Spleen (tissue), 11 donors: ENCODE results near the gene ZNF277. TPM values are rescaled to one million over a fixed set of nuclear protein-coding genes. Genes with fewer than 3 reads are reported as not detected.

Experiments used
- DNase-seq: peaks from one replicate; pipeline ENCODE4 v3.0.0-alpha.2; 2020
- H3K27ac ChIP-seq, 8 donors: fragments of 200-600 bp; sonication (generic) in 7 of 8; 1 replicate in 4 of 8; 2 replicates in 4 of 8; pipeline versions ENCODE4 v1.5.0 to v1.8.0; 2016 to 2021; ENCODE audit warnings: inconsistent platforms in 4 of 8, mild to moderate bottlenecking in 4 of 8, moderate library complexity in 1 of 8
- H3K27me3 ChIP-seq, 7 donors: fragments of 200-600 bp; sonication (generic) in 6 of 7; replicated peaks in 1 of 7; 1 replicate in 4 of 7; 2 replicates in 3 of 7; pipeline versions ENCODE4 v1.5.0 to v1.8.0; 2016 to 2021; ENCODE audit warnings: inconsistent platforms in 3 of 7, mild to moderate bottlenecking in 1 of 7
- H3K36me3 ChIP-seq, 6 donors: fragments of 200-600 bp; sonication (generic) in 5 of 6; 1 replicate in 4 of 6; 2 replicates in 2 of 6; pipeline versions ENCODE4 v1.5.0 to v1.8.0; 2016 to 2021; ENCODE audit warnings: inconsistent platforms in 2 of 6
- H3K4me1 ChIP-seq, 6 donors: fragments of 200-600 bp; sonication (generic) in 5 of 6; 1 replicate in 3 of 6; 2 replicates in 3 of 6; pipeline versions ENCODE4 v1.5.0 to v1.8.0; 2016 to 2021; ENCODE audit warnings: inconsistent platforms in 3 of 6
- H3K4me3 ChIP-seq, 8 donors: fragments of 200-600 bp; sonication (generic) in 7 of 8; 1 replicate in 4 of 8; 2 replicates in 4 of 8; pipeline versions ENCODE4 v1.5.0 to v1.8.0; 2016 to 2021; ENCODE audit warnings: inconsistent platforms in 4 of 8, mild to moderate bottlenecking in 4 of 8, moderate library complexity in 2 of 8
- H3K9me3 ChIP-seq, 8 donors: fragments of 200-600 bp; sonication (generic) in 7 of 8; 1 replicate in 4 of 8; 2 replicates in 4 of 8; pipeline versions ENCODE4 v1.5.0 to v1.8.0; 2016 to 2021; ENCODE audit warnings: inconsistent platforms in 4 of 8
- POLR2A ChIP-seq, 3 donors: fragments of 450-650 bp; IDR thresholded peaks; one replicate each; pipeline ENCODE4 v1.5.1; 2017; ENCODE audit warnings: antibody characterized with exemption in 3 of 3, mild to moderate bottlenecking in 1 of 3
- POLR2AphosphoS5 ChIP-seq, 3 donors: sonication (generic); formaldehyde crosslinking; IDR thresholded peaks; one replicate each; pipeline ENCODE4 v1.5.1; 2017; ENCODE audit warnings: antibody characterized with exemption in 3 of 3
- WGBS, 5 donors: extraction: QIAGEN DNeasy Blood & Tissue Kit in 3 of 5; methylation state at CpG; one replicate each; pipeline versions ENCODE4 v1.1.5 to v1.1.7; 2013 to 2018; 5-methylcytosine and 5-hydroxymethylcytosine counted together
- intact Hi-C: fragments of 100-400 bp; cut with DNase I; formaldehyde crosslinking; loops from one replicate; pipeline ENCODE4 v1.15.0; 2023; ENCODE audit warnings: low total_unique reads
- polyA plus RNA-seq, 3 donors: library from polyadenylated mRNA; stranded (reverse); fragments of 200-250 nt; gene quantifications; one replicate each; pipeline ENCODE4 v1.2.1, GENCODE V29; 2013
- total RNA-seq, 7 donors: library from RNA; depleted of rRNA in 3 of 7; stranded (reverse); fragments of >200 nt in 3 of 7; fragmentation: NEBNext Ultra II Directional in 4 of 7; extraction: Animal tissue kit (Norgen Biotek cat#: 25700) in 4 of 7; gene quantifications; one replicate each; pipeline versions ENCODE4 v1.1.0 to v1.2.1, GENCODE V29; 2016 to 2021
- TF ChIP-seq, protein P1 (sequence below), 11 experiments: fragments of 200-600 bp in 7 of 11; fragments of 450-650 bp in 4 of 11; sonication (generic) in 4 of 11; IDR thresholded peaks in 8 of 11; conservative IDR thresholded peaks in 3 of 11; 1 replicate in 7 of 11; 2 replicates in 4 of 11; pipeline versions ENCODE4 v1.4.0 to v1.8.0; 2016 to 2021; ENCODE audit warnings: antibody characterized with exemption in 11 of 11, inconsistent platforms in 4 of 11, mild to moderate bottlenecking in 1 of 11
- donor health status: healthy with polysubstance abuse.
- donor health status: DM: no; HTN: no; CAD: no; lungs with moderate emphysema.
- donor health status: DM: no; HTN: no; CAD: no.
- donor health status: Bipolar disorder and iron deficiency.
- donor health status: healthy.
- donor health status: DM: no; HTN: no; CAD: no.
- donor health status: DM: yes; HTN: yes; CAD: no.

ZNF277 gene
- total and polyA plus RNA-seq, 10 donors: 14.5 to 36.1 (median 19.6) TPM

DNA sequence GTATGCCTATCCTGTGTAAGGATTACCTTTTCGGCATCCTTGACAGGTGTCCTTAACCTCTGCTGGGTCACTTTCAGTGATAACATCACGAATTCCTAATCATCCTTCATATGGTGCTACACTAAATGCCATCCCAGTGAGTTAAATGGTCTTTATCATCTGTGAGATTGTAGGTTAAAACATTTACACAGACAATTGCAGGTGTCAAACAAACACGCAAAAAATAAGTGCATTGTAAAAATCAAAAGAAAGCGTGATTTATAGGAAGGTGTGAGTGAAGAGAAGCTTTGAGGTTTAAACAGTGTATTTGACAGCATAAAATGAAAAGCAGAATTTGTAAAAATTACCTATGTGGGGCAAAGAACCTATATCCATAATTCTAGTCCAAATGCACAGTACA lies 132.3 kb downstream of the ZNF277 start:
- intact Hi-C loops: no loop called here
- Histone ChIP-seq H3K9me3 (no peaks in the 10 kb centered on the region), H3K36me3 (peaks cover 2 to 93% (median 38%) of the 10 kb centered on the region in 6 donors), H3K4me3 (no peak overlapping the region), H3K4me1 (no peaks in the 10 kb centered on the region), H3K27me3 (no peaks in the 10 kb centered on the region), H3K27ac (no peak overlapping the region)
- TF ChIP-seq POLR2A (IDR thresholded peaks at IDR 0.05) (no peak), POLR2AphosphoS5 (IDR thresholded peaks at IDR 0.05) (no peak)
- TF ChIP-seq, protein P1, sequence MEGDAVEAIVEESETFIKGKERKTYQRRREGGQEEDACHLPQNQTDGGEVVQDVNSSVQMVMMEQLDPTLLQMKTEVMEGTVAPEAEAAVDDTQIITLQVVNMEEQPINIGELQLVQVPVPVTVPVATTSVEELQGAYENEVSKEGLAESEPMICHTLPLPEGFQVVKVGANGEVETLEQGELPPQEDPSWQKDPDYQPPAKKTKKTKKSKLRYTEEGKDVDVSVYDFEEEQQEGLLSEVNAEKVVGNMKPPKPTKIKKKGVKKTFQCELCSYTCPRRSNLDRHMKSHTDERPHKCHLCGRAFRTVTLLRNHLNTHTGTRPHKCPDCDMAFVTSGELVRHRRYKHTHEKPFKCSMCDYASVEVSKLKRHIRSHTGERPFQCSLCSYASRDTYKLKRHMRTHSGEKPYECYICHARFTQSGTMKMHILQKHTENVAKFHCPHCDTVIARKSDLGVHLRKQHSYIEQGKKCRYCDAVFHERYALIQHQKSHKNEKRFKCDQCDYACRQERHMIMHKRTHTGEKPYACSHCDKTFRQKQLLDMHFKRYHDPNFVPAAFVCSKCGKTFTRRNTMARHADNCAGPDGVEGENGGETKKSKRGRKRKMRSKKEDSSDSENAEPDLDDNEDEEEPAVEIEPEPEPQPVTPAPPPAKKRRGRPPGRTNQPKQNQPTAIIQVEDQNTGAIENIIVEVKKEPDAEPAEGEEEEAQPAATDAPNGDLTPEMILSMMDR (IDR thresholded peaks at IDR 0.05 in 8 of 11, conservative IDR thresholded peaks at IDR 0.05 in 3 of 11): no peak
- no peak for DNase-seq
- 92 to 99% (median 96%) methylated on average over 4 of the region's 4 CpGs for WGBS, 5 donors

DNA sequence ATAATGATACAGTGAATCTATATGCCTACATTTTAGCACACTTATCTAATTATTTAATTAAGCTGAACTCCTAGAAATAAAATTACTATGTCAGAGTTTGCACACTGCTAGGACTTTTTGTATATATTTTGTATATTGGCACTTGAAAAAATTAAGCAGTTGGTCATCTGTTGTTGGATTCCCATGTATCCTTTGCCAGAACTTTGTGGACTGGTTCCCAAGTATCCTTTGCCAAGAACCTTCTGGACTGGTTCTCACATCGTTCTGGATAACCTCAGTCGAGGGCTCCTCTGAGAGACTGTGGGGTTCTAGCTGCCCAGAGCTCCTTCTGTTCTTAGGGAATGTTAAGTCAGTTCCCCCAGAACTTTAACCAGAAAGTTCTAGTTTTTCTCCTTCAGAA lies 135.0 kb downstream of the ZNF277 start:
- TF ChIP-seq, protein P1 (IDR thresholded peaks at IDR 0.05 in 8 of 11, conservative IDR thresholded peaks at IDR 0.05 in 3 of 11): no peak
- TF ChIP-seq POLR2AphosphoS5 (IDR thresholded peaks at IDR 0.05) (no peak), POLR2A (IDR thresholded peaks at IDR 0.05) (no peak)
- Histone ChIP-seq H3K9me3 (no peaks in the 10 kb centered on the region), H3K27me3 (no peaks in the 10 kb centered on the region), H3K4me1 (no peaks in the 10 kb centered on the region), H3K4me3 (no peak overlapping the region), H3K27ac (no peak overlapping the region), H3K36me3 (peaks cover 2 to 93% (median 45%) of the 10 kb centered on the region in 6 donors)
- intact Hi-C loops: no loop called here
- no peak for DNase-seq
- 86 to 99% (median 93%) methylated on average over 2 of the region's 2 CpGs for WGBS, 5 donors

DNA sequence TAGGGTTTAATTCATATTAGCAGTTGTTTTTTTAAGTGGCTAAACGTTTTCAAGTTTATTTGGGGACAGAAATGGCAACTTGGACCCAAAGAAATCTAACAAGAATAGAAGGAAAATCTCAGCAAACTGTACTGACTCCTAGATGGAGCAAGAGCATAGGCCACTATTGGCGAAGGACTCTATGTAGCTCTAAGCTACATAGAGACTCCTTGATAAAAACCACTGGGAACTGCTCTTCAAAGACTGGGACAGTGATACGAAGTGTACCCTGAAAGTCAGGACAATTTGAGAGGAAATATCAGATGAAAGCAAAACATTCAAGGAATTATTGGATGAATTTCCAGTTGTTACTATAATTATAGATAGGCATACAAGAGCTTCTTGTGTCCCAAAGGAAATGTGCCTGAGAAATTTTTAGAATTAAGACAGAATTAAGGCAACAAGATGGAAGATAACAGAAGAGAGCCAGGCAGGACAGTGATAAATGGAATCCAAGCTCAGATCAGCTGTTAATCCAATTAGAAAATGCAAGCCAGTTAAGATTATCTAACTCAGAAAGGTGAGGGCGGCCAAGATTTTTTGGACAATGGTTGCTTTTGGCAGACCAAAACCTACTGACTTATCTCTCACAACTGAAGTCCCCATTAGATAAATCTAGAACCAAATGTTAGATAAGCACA lies 140.0 kb downstream of the ZNF277 start:
- Histone ChIP-seq H3K27me3 (no peaks in the 10 kb centered on the region), H3K36me3 (peaks cover 0 to 53% (median 29%) of the 10 kb centered on the region in 6 donors), H3K27ac (no peak overlapping the region), H3K4me3 (no peak overlapping the region), H3K4me1 (no peaks in the 10 kb centered on the region), H3K9me3 (peaks cover 0 to 18% (median 2%) of the 10 kb centered on the region in 8 donors)
- WGBS, 5 donors: 89 to 95% (median 92%) methylated on average over 4 of the region's 4 CpGs
- intact Hi-C loops: no loop called here
- DNase-seq: no peak
- TF ChIP-seq POLR2AphosphoS5 (IDR thresholded peaks at IDR 0.05): no peak
- TF ChIP-seq POLR2A (IDR thresholded peaks at IDR 0.05): no peak

DNA sequence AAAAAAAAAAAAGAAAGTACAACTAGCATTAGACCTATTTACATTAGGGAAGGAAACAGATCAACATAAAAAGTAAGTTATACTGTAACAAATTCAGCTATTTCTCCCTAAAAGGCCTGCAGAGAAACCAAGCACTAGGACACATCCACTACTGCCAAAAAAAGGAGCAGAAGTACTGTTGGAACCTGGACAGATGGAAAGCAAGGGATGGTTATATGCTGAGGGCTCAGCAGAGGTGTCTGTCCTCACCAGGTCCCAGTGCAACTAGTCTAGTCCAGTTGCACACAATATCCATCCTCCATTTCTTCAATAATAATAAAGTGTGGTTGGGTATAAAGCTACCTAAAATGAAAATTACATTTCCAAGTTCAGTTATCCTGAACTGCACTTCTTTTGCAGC lies 140.6 kb downstream of the ZNF277 start:
- Histone ChIP-seq H3K4me1 (no peaks in the 10 kb centered on the region), H3K9me3 (peaks cover 0 to 18% (median 2%) of the 10 kb centered on the region in 8 donors), H3K27me3 (no peaks in the 10 kb centered on the region), H3K36me3 (peaks cover 0 to 47% (median 23%) of the 10 kb centered on the region in 6 donors), H3K27ac (no peak overlapping the region), H3K4me3 (no peak overlapping the region)
- TF ChIP-seq POLR2AphosphoS5 (IDR thresholded peaks at IDR 0.05): no peak
- TF ChIP-seq, protein P1 (IDR thresholded peaks at IDR 0.05 in 8 of 11, conservative IDR thresholded peaks at IDR 0.05 in 3 of 11): no peak
- no peak for TF ChIP-seq POLR2A (IDR thresholded peaks at IDR 0.05)
- intact Hi-C loops: no loop called here
- DNase-seq: no peak
